GM12878 (cell line): ENCODE data around the gene MAGI2. TPM values are rescaled to one million over a fixed set of nuclear protein-coding genes. Genes with fewer than 3 reads are reported as not detected.

Source experiments
- ATAC-seq: fragments of 200-7000 bp; cut with Tn5 transposase; 3 replicates; pipeline ENCODE4 v1.9.1; 2020; ENCODE audit warnings: mild to moderate bottlenecking, moderate library complexity
- BruUV-seq: library from RNA; stranded (reverse); fragments of 400-500 nt; replicated peaks from 2 replicates; lab custom pipeline; 2021; lab: Mats Ljungman, UMichigan
- CTCF ChIA-PET: fragments of 300-600 bp; sonication (Branson Sonifier 250); formaldehyde crosslinking; extraction: SDS; loops from one replicate; lab custom pipeline; 2021; ENCODE audit warnings: inconsistent platforms; lab: Yijun Ruan, JAX
- POLR2A ChIA-PET: fragments of 350-600 bp; formaldehyde crosslinking; extraction: SDS; loops from one replicate; lab custom pipeline; 2021; ENCODE audit warnings: inconsistent platforms; lab: Charles Lee
- RAD21 ChIA-PET: fragments of 300-600 bp; sonication (Branson Sonifier 250); formaldehyde crosslinking; loops from one replicate; lab custom pipeline; 2023; ENCODE audit warnings: antibody characterized with exemption; ENCODE audit not compliant: unreplicated experiment; lab: Charles Lee
- SMC1A ChIA-PET: fragments of 300-600 bp; sonication (Branson Sonifier 250); formaldehyde crosslinking; loops from one replicate; lab custom pipeline; 2023; ENCODE audit not compliant: unreplicated experiment, uncharacterized antibody; lab: Charles Lee
- DNase-seq: peaks from one replicate; pipeline ENCODE4 v3.0.0-alpha.2; 2011; ENCODE audit warnings: low read depth, low spot score
- FAIRE-seq: peaks from 3 replicates; lab custom pipeline; 2011; peaks lifted over from hg19 to GRCh38; lab: Jason Lieb, UNC
- H2AFZ ChIP-seq: 2 replicates; pipeline ENCODE4 v1.6.0; 2011; ENCODE audit warnings: low read depth, low read length, control low read depth; ENCODE audit not compliant: control insufficient read depth
- H3K27ac ChIP-seq: 2 replicates; pipeline ENCODE4 v1.5.1; 2011; ENCODE audit warnings: control low read depth; ENCODE audit not compliant: control insufficient read depth, insufficient read depth
- H3K27me3 ChIP-seq, 2 experiments: replicated peaks in 1 of 2; 2 replicates each; pipeline versions ENCODE4 v1.6.0 to v1.6.1; 2011; ENCODE audit warnings: low read length in 1 of 2; ENCODE audit not compliant: control insufficient read depth in 2 of 2, insufficient read depth in 2 of 2
- H3K36me3 ChIP-seq, 2 experiments: 2 replicates each; pipeline ENCODE4 v1.5.1; 2011; ENCODE audit warnings: low read length in 1 of 2; ENCODE audit not compliant: control insufficient read depth in 2 of 2, insufficient read depth in 2 of 2
- H3K4me1 ChIP-seq: 2 replicates; pipeline ENCODE4 v1.6.1; 2011; ENCODE audit warnings: mild to moderate bottlenecking, low read length, moderate library complexity, mixed read lengths; ENCODE audit not compliant: control insufficient read depth, insufficient read depth
- H3K4me2 ChIP-seq: 2 replicates; pipeline ENCODE4 v1.6.0; 2011; ENCODE audit warnings: control low read depth; ENCODE audit not compliant: control insufficient read depth, insufficient read depth
- H3K4me3 ChIP-seq: fragments of 200-600 bp; sonication (generic); 2 replicates; pipeline ENCODE4 v1.5.1; 2016
- H3K79me2 ChIP-seq: 2 replicates; pipeline ENCODE4 v1.6.0; 2011; ENCODE audit warnings: low read length; ENCODE audit not compliant: control insufficient read depth, insufficient read depth
- H3K9ac ChIP-seq: 2 replicates; pipeline ENCODE4 v1.8.0; 2011; ENCODE audit warnings: low read length, control low read depth, mixed read lengths; ENCODE audit not compliant: control insufficient read depth, insufficient read depth
- H3K9me3 ChIP-seq: replicated peaks from 3 replicates; pipeline ENCODE4 v1.5.1; 2011; ENCODE audit warnings: mild to moderate bottlenecking, low read length; ENCODE audit not compliant: control insufficient read depth, insufficient read depth
- H4K20me1 ChIP-seq: 2 replicates; pipeline ENCODE4 v1.6.0; 2011; ENCODE audit not compliant: control insufficient read depth, insufficient read depth
- BCL11A ChIP-seq: IDR thresholded peaks from 2 replicates; pipeline ENCODE4 v1.6.1; 2011; ENCODE audit warnings: low read depth, low read length
- BHLHE40 ChIP-seq, 2 experiments: fragments of 450-650 bp in 1 of 2; IDR thresholded peaks; 2 replicates each; pipeline ENCODE4 v1.6.1; 2011 to 2017; ENCODE audit warnings: low read depth in 2 of 2, borderline replicate concordance in 1 of 2, improper control_type of control experiment in 1 of 2, low read length in 1 of 2, mild to moderate bottlenecking in 1 of 2
- MEF2B ChIP-seq: fragments of 450-650 bp; IDR thresholded peaks from 2 replicates; pipeline ENCODE4 v1.6.1; 2018; ENCODE audit warnings: mild to moderate bottlenecking, moderate library complexity; ENCODE audit not compliant: partially characterized antibody, poor library complexity, severe bottlenecking
- MYC ChIP-seq: IDR thresholded peaks from 2 replicates; pipeline ENCODE4 v1.6.1; 2011; ENCODE audit warnings: mild to moderate bottlenecking, low read length, moderate library complexity, inconsistent platforms; ENCODE audit not compliant: insufficient read depth, insufficient replicate concordance, insufficient read length, severe bottlenecking
- SIN3A ChIP-seq: IDR thresholded peaks from 2 replicates; pipeline ENCODE4 v1.6.1; 2012; ENCODE audit warnings: low read depth, low read length, improper control_type of control experiment
- SMC3 ChIP-seq: IDR thresholded peaks from 2 replicates; pipeline ENCODE4 v1.6.1; 2011; ENCODE audit warnings: low read length, improper control_type of control experiment, borderline replicate concordance
- SPI1 ChIP-seq: IDR thresholded peaks from 2 replicates; pipeline ENCODE4 v1.6.1; 2011; ENCODE audit warnings: low read depth, mild to moderate bottlenecking, low read length, moderate library complexity, borderline replicate concordance; ENCODE audit not compliant: insufficient read depth
- in situ Hi-C: fragments of 300-500 bp; cut with MboI; formaldehyde crosslinking; loops from 9 replicates; pipeline ENCODE4 v1.14.3; 2018; ENCODE audit warnings: mixed read lengths
- intact Hi-C: fragments of 100-400 bp; cut with micrococcal nuclease; formaldehyde crosslinking; loops from one replicate; pipeline ENCODE4 v1.14.2; 2022; ENCODE audit not compliant: unreplicated experiment
- polyA plus RNA-seq, 11 experiments: library from polyadenylated mRNA; depleted of rRNA in 4 of 11; unstranded in 6 of 11; stranded (reverse) in 5 of 11; fragments of >200 nt; fragmentation: Nextera tagmentation in 4 of 11; fragmentation: Illumina TruSeq in 1 of 11; extraction: Ambion mirVana in 4 of 11; extraction: Trizol in 1 of 11; gene quantifications; 1 replicate in 1 of 11; 2 replicates in 10 of 11; pipeline versions ENCODE4 v1.2.1 to v1.2.3, GENCODE V29; 2011 to 2016; ENCODE audit warnings: inconsistent platforms in 2 of 11, missing spikeins in 2 of 11, low read depth in 1 of 11
- total RNA-seq, 4 experiments: library from RNA; depleted of rRNA in 3 of 4; stranded (reverse); fragments of >200 nt in 3 of 4; fragmentation: Illumina TruSeq in 1 of 4; extraction: Trizol in 1 of 4; gene quantifications; 2 replicates each; pipeline versions ENCODE4 v1.2.1 to v1.2.3, GENCODE V29; 2013 to 2021
- TF ChIP-seq, protein P1 (sequence below): fragments of 450-650 bp; IDR thresholded peaks from 2 replicates; pipeline ENCODE4 v1.6.1; 2016; ENCODE audit warnings: mild to moderate bottlenecking

MAGI2 gene
- total and polyA plus RNA-seq, 10 of the 15 experiments (the other 5 are each of a cell fraction or from before 2014, with no cell fraction given), result 0.01 to 0.31 (median 0.05) TPM; not detected in 2

DNA sequence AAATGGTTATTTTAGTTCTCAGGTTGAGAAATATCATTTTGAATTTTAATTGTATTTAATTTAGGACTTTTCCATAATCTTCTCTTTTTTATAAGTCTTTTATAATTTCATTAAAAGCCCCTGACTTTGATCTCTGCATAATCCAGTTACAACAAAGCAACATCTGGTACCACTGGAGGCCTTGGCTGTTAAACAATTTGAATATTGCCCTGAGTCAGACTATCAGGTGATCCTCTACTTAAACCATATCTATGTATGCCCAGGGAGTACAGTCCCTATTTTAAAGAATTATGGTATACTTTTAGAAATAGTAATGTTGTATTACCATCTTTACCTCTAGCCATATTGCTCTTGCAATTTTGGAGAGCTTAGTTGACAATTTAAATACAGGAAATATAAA is 119.1 kb downstream of the MAGI2 start:
- TF ChIP-seq BCL11A (no peak), SMC3 (no peak), MEF2B (no peak), SPI1 (no peak), MYC (no peak), BHLHE40 (IDR thresholded peaks at IDR 0.05; ENCODE audit: borderline replicate concordance in 1 of 2, low read depth in 2 of 2, low read length in 1 of 2) (no peak), SIN3A (no peak)
- TF ChIP-seq, protein P1, sequence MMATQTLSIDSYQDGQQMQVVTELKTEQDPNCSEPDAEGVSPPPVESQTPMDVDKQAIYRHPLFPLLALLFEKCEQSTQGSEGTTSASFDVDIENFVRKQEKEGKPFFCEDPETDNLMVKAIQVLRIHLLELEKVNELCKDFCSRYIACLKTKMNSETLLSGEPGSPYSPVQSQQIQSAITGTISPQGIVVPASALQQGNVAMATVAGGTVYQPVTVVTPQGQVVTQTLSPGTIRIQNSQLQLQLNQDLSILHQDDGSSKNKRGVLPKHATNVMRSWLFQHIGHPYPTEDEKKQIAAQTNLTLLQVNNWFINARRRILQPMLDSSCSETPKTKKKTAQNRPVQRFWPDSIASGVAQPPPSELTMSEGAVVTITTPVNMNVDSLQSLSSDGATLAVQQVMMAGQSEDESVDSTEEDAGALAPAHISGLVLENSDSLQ, result no peak
- ChIA-PET RAD21 (no interaction called here), POLR2A (no interaction called here), SMC1A (interaction anchor here (0.5 kb wide), 1 partner anchor 36 kb away, joined by 3 read pairs; no protein-coding TSS in a partner anchor), CTCF (no interaction called here)
- H3K27ac ChIP-seq, result no peak overlapping the region
- in situ Hi-C loops (no loop called here), intact Hi-C loops (no loop called here)
- no peaks in the 10 kb centered on the region for H3K79me2 ChIP-seq
- no peaks in the 10 kb centered on the region for H3K9me3 ChIP-seq
- H3K36me3 ChIP-seq, result no peaks in the 10 kb centered on the region
- H4K20me1 ChIP-seq, result no peaks in the 10 kb centered on the region
- FAIRE-seq, result no peak
- no TSS peak for BruUV-seq
- no peak overlapping the region for H3K4me3 ChIP-seq
- no peak overlapping the region for H3K9ac ChIP-seq
- no peak overlapping the region for H3K4me2 ChIP-seq
- H3K27me3 ChIP-seq, result no peaks in the 10 kb centered on the region
- DNase-seq, result no peak
- no peak overlapping the region for H2AFZ ChIP-seq
- no peaks in the 10 kb centered on the region for H3K4me1 ChIP-seq
- ATAC-seq, result no peak
